Lung (tissue), 12 donors: ENCODE results near the gene ZSWIM5. TPM values are rescaled to one million over a fixed set of nuclear protein-coding genes. Genes with fewer than 3 reads are reported as not detected.

Source experiments
- ATAC-seq: fragments of 200-7000 bp; cut with Tn5 transposase; one replicate; pipeline ENCODE4 v1.9.1; 2020; ENCODE audit warnings: moderate number of reproducible peaks; ENCODE audit not compliant: insufficient read depth, low FRiP score
- DNase-seq, 3 donors: peaks; one replicate each; pipeline ENCODE4 v3.0.0-alpha.2; 2013 to 2017
- H3K27ac ChIP-seq, 2 donors: one replicate each; pipeline ENCODE4 v1.5.1; 2013; ENCODE audit warnings: mild to moderate bottlenecking in 2 of 2, moderate library complexity in 2 of 2, control low read depth in 1 of 2, inconsistent platforms in 1 of 2, low read depth in 1 of 2, low read length in 1 of 2
- H3K27me3 ChIP-seq, 3 donors: one replicate each; pipeline ENCODE4 v1.5.1; 2013; ENCODE audit warnings: low read length in 2 of 3; ENCODE audit not compliant: control insufficient read depth in 3 of 3, insufficient read depth in 3 of 3
- H3K36me3 ChIP-seq, 4 donors: one replicate each; pipeline ENCODE4 v1.5.1; 2013; ENCODE audit warnings: low read length in 4 of 4, mild to moderate bottlenecking in 1 of 4, moderate library complexity in 1 of 4; ENCODE audit not compliant: control insufficient read depth in 4 of 4, insufficient read depth in 4 of 4
- H3K4me1 ChIP-seq, 5 donors: one replicate each; pipeline ENCODE4 v1.5.1; 2013; ENCODE audit warnings: low read length in 5 of 5, mild to moderate bottlenecking in 2 of 5, moderate library complexity in 1 of 5; ENCODE audit not compliant: control insufficient read depth in 5 of 5, insufficient read depth in 5 of 5
- H3K4me3 ChIP-seq: one replicate; pipeline ENCODE4 v1.5.1; 2013; ENCODE audit warnings: mild to moderate bottlenecking, control low read depth, moderate library complexity
- H3K9ac ChIP-seq, 2 donors: one replicate each; pipeline ENCODE4 v1.5.1; 2013; ENCODE audit warnings: low read length in 2 of 2, control low read depth in 1 of 2; ENCODE audit not compliant: insufficient read depth in 1 of 2
- H3K9me3 ChIP-seq, 4 donors: one replicate each; pipeline ENCODE4 v1.5.1; 2013; ENCODE audit warnings: low read length in 3 of 4, mild to moderate bottlenecking in 1 of 4, moderate library complexity in 1 of 4; ENCODE audit not compliant: control insufficient read depth in 4 of 4, insufficient read depth in 3 of 4
- CTCF ChIP-seq: IDR thresholded peaks from 2 replicates; pipeline ENCODE4 v1.5.1; 2012; ENCODE audit warnings: mild to moderate bottlenecking; ENCODE audit errors: control extremely low read depth, extremely low read depth
- WGBS, 2 donors: extraction: QIAGEN DNeasy Blood & Tissue Kit; methylation state at CpG; one replicate each; pipeline ENCODE4 v1.1.7; 2013; 5-methylcytosine and 5-hydroxymethylcytosine counted together
- polyA plus RNA-seq, 2 donors: library from polyadenylated mRNA; stranded (reverse); fragments of 200-250 nt; gene quantifications; one replicate each; pipeline ENCODE4 v1.2.1, GENCODE V29; 2013
- total RNA-seq, 2 donors: library from RNA; depleted of rRNA in 1 of 2; stranded (reverse); fragments of >200 nt in 1 of 2; gene quantifications; one replicate each; pipeline ENCODE4 v1.2.1, GENCODE V29; 2014 to 2021
- donor health status: control.
- donor health status: control.
- donor health status: Bipolar disorder and iron deficiency.
- donor health status: healthy.
- donor health status: DM: yes; HTN: yes; CAD: no.

The ZSWIM5 gene
- total and polyA plus RNA-seq, 4 donors: 0.96 to 3.8 (median 2.1) TPM

- TF ChIP-seq CTCF: no peak
- no peak overlapping the region for H3K4me3 ChIP-seq
- no peak for DNase-seq
- H3K36me3 ChIP-seq: no peaks in the 10 kb centered on the region
- peaks cover 0 to 2% (median 0%) of the 10 kb centered on the region in 4 donors for H3K9me3 ChIP-seq
- H3K27ac ChIP-seq: no peak overlapping the region
- H3K9ac ChIP-seq: no peak overlapping the region
- WGBS, 2 donors: 91 to 94% methylated on average over 4 of the region's 4 CpGs
- no peaks in the 10 kb centered on the region for H3K27me3 ChIP-seq
- H3K4me1 ChIP-seq: no peaks in the 10 kb centered on the region
- no peak for ATAC-seq
Observed at GRCh38 chr1:45221716-45222115, 15.3 kb upstream of the ZSWIM5 start.

- Histone ChIP-seq H3K9ac (no peak overlapping the region), H3K36me3 (no peaks in the 10 kb centered on the region), H3K27me3 (no peaks in the 10 kb centered on the region), H3K27ac (no peak overlapping the region), H3K4me1 (no peaks in the 10 kb centered on the region), H3K4me3 (no peak overlapping the region), H3K9me3 (peaks cover 0 to 1% (median 0%) of the 10 kb centered on the region in 4 donors)
- ATAC-seq (no peak), DNase-seq (no peak)
- no peak for TF ChIP-seq CTCF
Observed at GRCh38 chr1:45216861-45217260, 10.5 kb upstream of the ZSWIM5 start.

GRCh38 chr1:45216200-45216541 is 9.8 kb upstream of the ZSWIM5 start:
- TF ChIP-seq CTCF: no peak
- no peaks in the 10 kb centered on the region for H3K4me1 ChIP-seq
- DNase-seq (no peak), ATAC-seq (no peak)
- H3K27ac ChIP-seq: no peak overlapping the region
- H3K9ac ChIP-seq: no peak overlapping the region
- no peak overlapping the region for H3K4me3 ChIP-seq
- WGBS, 2 donors: 86 to 95% methylated on average over 1 of the region's 1 CpG
- no peaks in the 10 kb centered on the region for H3K27me3 ChIP-seq
- H3K9me3 ChIP-seq: no peaks in the 10 kb centered on the region
- H3K36me3 ChIP-seq: no peaks in the 10 kb centered on the region

GRCh38 chr1:45215485-45216199 is 9.2 kb upstream of the ZSWIM5 start:
- DNase-seq (no peak), ATAC-seq (no peak)
- H3K4me3 ChIP-seq: no peak overlapping the region
- TF ChIP-seq CTCF: no peak
- H3K9me3 ChIP-seq: no peaks in the 10 kb centered on the region
- no peak overlapping the region for H3K27ac ChIP-seq
- 96 to 97% methylated on average over 3 of the region's 3 CpGs for WGBS, 2 donors
- H3K36me3 ChIP-seq: no peaks in the 10 kb centered on the region
- no peak overlapping the region for H3K9ac ChIP-seq
- no peaks in the 10 kb centered on the region for H3K27me3 ChIP-seq
- H3K4me1 ChIP-seq: no peaks in the 10 kb centered on the region
